NCI-H2196 treated with DMSO at 0.1 percent for 48 hours (cell line): ENCODE measurements around the gene RNF213.
A peak's percentile ranks its signal among the peaks of the same experiment; 100 is the strongest.
"Not testable (repeated sequence)": the region's sequence is repeated elsewhere in the genome, so short reads cannot be mapped to it uniquely, and the experiment has no call there.

Source experiments
- DNase-seq: peaks from one replicate; lab custom pipeline; 2025; ENCODE audit not compliant: unreplicated experiment; lab: John Stamatoyannopoulos, UW

The RNF213 gene

DNA sequence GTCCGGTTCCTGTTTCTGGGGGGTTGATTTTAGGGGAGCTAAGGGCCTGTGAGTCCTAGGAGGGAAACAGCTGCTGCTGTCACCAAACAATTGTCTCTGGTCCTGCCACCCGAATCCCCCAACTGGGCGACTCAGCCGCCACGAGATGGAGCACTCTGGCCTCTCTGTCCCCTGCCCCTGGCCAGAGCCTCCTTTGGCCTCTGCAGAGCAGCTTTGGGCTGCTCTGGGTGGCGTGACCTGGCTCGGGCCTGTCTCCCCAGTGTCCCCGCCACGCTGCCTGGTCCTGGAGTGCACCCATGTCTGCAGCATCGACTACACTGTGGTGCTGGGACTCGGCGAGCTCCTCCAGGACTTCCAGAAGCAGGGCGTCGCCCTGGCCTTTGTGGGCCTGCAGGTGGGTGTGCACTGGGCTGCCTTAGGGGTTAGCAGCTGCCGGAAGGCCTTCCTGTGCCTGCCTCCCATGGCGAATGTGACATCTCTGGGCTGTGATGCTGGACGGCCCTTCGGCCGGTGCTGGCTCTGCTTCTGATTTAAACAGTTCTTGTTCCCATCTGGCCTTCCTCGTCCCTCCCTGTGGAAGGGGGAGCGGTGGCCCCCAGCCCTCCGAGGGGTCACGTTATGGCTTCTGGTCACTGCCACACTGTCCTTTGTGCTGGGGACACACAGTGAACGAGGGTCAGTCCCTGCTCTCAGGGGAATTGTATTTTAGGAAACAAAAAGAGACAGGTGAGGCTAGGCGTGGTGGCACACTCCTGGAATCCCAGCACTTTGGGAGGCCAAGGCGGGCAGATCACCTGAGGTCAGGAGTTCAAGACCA, 11.6 kb upstream of the RNF213 start:
- DNase-seq: no peak

DNA sequence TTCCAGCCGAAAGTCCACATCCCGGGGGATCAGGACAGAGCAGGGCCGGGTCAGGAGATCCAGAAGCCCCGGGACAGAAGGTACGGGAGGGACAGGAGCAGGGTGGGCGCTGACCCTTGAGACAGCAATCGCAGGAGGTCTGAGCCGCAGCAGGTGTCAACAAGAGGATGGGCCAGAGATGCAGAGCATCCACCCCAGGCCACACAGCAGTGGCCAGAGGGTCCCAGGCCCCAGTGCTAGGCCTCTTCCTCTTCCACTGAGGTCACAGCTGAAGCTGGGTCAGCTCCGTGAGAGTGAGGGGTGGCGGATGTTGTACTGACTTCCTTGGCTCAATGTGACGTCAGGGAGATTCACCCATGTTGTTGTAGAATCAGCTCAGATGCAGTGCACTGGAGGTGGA, 8.7 kb upstream of the RNF213 start:
- no peak for DNase-seq

DNA sequence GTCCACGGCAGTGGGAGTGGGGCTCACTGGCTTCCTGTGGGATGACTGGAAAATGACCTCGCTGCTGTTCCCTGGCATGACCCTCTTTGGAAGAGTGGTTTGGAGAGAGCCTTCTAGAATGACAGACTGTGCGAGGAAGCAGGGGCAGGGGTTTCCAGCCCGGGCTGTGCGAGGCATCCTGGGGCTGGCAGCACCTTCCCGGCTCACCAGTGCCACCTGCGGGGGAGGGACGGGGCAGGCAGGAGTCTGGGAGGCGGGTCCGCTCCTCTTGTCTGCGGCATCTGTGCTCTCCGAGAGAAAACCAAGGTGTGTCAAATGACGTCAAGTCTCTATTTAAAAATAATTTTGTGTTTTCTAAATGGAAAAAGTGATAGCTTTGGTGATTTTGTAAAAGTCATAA, 7.8 kb upstream of the RNF213 start:
- peak; percentile 76 for DNase-seq

DNA sequence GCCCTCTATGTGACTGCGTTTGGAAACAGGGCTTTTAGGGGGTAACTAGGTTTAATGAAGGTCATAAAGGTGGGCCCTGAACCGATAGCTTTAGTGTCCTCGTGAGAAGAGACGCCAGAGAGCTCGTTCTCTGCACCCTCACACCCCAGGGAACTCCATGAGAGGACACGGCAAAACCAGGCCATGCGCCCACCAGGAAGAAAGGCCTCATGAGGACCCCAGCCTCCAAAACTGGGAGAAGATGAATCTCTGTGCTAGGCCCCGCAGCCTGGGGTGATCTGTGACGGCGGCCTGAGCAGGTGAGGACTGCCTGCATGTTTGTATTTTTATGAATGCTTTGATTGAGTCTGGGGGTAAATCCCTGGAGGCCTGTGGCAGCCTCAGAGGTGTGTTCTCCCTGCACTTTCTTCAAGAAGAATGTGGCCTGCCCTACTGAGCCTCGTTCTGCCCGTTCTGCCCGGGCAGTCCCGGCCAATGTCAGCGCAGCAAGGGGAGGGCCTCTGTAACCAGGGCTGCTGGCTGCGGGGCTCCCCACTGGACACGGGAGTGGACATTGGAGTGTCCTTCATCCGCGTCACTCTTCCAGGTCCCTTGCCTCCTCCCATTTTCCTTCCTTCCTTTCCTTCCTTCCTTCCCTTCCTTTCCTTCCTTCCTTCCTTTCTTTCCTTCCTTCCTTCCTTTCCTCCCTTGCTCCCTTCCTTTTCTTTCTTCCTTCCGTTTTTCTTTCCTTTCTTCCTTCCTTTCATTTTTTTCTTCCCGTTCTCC, 6.8 kb upstream of the RNF213 start:
- no peak for DNase-seq

DNA sequence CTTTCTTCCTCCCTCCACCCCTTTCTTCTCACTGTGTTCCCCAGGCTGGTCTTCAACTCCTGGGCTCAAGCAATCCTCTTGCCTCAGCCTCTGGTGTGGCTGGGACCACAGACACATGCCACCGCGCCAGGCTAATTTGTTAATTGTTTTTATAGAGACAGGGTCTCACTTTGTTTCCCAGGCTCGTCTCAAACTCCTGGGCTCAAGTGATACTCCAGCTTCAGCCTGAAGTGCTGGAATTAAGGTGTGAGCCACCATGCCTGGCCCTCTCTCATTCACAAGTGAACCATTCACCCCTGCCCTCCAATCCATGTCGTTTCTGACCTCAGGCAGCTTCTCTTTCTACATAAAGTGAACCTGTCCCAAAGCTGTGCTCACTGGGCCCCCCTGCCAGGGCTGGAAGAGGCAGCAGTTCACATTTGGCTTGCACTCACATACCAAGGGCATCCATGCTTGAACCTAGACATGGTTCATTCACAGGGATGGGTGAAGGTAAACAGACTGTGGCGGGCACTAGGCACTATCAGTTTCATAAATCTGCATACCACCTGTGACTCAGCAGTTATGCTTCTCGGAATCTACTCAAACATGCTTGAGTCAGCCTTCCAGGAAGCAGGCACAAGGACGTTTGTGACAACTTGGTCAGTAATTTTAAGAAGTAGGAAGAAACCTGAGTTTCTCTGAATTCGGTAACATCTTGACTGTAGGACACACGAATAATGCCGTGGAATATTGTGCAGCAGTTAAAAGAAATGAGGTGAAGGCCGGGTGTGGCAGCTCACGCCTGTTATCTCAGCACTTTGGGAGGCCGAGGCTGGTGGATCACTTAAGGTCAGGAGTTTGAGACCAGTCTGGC, 6.0 kb upstream of the RNF213 start:
- peak; percentile 96 for DNase-seq

DNA sequence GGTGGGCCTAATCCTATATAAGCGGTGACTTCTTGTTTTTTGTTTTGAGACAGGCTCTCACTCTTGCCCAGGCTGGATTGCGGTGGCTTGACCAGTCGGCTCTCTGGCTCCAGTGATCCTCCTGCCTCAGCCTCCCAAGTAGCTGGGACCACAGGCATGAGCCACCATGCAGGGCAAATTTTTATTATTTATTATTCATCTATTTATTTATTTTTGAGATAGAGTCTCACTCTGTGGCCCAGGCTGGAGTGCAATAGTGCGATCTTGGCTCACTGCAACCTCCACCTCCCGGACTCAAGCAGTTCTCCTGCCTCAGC, 4.7 kb upstream of the RNF213 start:
- DNase-seq: no peak

DNA sequence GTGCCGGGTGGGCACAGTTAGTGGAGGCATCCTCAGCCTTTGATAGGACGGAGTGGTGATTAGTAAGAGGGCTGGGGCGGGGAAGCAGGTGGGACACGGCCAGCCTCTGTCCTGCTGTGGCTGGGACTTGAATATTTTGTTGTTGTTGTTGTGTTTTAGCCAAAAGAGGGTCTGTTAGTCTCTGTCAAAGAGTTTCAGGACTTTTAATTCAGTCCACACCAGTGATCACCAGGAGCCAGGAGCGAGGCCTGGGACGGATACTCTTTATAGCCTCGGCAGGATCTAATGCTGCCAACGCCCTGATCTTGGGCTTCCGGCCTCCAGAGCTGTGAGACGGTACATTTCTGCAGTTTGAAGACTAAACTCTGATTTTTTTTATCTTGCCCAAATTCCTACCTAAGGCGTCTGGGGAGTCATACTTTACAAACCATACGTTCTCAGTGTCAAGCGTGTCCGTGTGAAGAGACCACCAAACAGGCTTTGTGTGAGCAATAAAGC, 2.9 kb upstream of the RNF213 start:
- DNase-seq: no peak

DNA sequence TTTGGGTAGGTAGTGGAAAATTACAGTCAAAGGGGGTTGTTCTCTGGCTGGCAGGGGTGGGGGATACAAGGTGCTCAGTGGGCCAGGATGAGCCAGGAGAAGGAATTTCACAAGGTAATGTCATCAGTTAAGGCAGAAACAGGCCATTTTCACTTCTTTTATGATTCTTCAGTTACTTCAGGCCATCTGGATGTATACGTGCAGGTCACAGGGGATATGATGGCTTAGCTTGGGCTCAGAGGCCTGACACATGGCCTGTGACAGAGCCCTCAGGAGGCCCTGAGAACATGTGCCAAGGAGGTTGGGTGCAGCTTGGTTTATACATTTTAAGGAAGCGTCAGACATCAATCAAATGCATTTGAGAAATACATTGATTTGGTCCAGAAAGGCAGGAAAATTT, 2.4 kb upstream of the RNF213 start:
- not testable (repeated sequence) for DNase-seq

DNA sequence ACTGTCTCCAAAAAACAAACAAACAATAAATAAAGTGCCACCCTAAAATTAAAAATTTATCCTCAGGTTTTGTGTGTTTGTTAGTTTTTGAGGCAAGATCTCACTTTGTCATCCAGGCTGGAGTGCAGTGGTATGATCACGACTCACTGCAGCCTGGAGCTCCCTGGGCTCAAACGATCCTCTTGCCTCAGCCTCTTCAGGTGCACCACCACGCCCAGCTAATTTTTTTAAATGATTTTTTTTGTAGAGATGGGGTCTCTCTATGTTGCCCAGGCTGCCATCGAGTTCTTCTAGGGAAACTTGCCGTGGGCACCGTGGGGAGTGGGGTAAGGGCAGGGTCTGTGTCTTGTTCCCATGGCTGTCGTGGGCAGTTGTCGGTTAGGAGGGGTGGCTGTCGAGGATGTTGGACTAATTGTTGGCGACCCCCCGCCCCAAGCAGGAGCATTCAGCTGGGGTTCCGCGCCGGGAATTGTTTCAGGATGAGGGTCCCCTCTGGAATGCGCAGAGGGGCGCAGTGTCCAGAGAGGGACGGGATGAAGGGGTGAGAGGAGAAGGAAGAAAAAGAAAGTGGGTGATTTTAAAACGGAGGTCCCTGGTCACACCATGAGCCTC, 1.1 kb upstream of the RNF213 start:
- DNase-seq: no peak

DNA sequence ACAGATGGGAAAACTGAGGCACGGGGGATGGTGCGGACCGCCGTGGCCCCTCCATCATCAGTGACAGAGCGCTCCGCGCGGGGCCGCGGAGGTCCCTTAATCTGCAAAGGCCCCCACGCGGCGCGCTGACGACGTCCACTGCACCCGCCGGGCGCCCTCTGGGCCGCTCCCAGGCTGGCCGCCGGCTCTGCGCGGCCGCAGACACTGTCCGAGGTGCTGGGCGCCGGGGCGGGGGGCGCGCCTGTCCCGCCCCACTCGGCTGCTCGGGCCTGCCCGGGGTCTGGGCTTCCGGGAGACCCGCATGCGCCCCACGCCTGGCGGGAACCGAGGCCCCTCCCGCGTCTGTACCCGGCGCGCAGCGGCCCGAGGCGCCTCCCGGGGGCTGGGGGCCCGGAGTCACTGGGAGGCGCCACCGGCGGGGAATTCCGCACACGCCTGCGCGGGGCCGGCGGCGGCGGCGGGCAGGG, 550 bp upstream of the RNF213 start:
- peak; percentile 75 for DNase-seq

DNA sequence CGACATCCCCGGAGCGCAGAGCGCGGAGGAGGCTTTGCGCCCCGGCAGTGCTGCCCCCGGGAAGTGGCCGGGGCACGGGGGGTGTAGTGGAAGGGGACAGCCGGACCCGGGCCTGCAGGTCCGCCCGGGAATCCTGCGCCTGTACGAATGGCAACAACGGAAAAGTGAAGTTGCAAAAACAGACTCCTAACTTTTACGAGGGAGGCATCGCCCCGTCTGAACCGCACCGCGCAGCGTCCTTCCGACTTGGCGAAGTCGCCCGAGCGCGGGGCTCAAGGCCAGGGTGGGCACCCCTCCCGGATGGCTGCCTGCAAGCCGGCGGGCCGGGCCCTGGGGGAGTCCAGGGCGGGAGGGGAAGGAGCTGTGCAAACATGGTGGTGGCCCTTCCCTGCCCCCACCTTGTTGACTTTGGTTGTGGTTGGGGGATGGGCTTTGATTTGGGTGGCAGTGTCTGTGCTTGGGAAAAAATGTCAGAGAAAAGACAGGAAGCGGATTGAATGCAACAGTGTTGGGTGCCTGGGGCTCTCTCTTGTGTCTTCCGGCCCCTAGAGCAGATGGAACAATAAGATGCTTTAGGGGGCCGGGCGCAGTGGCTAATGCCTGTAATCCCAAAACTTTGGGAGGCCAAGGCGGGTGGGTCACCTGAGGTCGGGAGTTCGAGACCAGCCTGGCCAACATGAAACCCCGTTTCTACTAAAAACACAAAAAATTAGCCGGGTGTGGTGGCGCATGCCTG, 675 bp downstream of the RNF213 start:
- DNase-seq: peak; percentile 84

DNA sequence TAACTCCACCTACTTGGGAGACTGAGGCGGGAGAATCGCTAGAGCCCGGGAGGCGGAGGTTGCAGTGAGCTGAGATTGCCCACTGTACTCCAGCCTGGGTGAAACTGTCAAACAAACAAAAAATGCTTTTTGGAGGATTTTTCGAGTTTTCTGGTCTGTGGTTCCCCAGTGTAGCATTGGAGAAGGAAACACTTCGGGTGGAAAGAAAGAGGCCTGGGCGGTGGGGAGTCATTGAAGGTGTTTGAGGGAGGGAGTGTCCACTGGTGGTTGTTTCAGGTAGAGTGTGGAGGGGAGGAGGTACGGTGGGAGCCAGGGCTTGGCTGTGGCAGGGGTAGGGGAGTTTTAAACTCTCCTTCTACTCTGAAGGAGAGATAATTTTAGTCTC, 1.2 kb downstream of the RNF213 start:
- DNase-seq: no peak

DNA sequence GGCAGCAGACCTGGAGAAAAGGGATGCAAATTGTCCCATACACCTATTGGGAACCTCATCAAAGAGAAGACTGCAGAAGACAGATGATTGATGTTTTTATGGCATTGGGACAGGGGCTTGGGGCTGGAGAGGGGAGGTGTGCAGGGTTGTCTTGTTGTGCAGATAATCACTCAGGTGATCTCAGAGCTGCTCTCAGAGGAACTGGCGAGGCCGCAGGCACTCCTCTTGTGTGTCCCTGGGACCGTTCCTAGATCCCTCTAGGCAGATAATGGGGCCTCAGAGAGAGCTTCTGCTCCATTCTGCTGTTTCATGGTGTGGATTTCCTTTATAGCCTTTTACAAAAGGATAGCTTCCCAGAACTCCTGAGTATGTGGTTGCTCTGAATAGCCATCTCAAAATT, 1.6 kb downstream of the RNF213 start:
- peak; percentile 25 for DNase-seq

DNA sequence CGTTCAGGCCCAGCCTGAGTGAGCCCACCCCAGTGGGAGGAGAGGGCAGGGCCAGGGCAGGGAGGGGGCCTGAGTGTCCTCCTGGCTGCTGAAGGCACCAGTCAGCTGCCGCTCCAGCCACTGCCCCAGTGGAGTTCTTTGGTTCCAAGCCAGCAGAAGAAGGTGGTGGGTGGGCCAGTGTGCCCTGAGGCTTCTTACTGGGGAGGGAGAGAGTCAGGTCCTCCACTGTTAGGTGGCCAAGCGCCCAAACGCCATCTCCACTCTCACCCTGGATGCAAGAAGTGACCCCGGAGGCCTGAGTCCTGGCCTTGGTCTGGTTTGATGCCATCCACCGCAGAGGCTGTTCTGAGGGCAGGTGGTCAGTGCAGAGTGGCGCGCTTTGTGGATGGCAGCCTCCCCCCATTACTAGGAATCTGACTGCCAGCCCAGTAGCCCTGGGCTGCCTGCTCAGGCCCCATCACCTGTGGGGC, 2.2 kb downstream of the RNF213 start:
- DNase-seq: no peak

DNA sequence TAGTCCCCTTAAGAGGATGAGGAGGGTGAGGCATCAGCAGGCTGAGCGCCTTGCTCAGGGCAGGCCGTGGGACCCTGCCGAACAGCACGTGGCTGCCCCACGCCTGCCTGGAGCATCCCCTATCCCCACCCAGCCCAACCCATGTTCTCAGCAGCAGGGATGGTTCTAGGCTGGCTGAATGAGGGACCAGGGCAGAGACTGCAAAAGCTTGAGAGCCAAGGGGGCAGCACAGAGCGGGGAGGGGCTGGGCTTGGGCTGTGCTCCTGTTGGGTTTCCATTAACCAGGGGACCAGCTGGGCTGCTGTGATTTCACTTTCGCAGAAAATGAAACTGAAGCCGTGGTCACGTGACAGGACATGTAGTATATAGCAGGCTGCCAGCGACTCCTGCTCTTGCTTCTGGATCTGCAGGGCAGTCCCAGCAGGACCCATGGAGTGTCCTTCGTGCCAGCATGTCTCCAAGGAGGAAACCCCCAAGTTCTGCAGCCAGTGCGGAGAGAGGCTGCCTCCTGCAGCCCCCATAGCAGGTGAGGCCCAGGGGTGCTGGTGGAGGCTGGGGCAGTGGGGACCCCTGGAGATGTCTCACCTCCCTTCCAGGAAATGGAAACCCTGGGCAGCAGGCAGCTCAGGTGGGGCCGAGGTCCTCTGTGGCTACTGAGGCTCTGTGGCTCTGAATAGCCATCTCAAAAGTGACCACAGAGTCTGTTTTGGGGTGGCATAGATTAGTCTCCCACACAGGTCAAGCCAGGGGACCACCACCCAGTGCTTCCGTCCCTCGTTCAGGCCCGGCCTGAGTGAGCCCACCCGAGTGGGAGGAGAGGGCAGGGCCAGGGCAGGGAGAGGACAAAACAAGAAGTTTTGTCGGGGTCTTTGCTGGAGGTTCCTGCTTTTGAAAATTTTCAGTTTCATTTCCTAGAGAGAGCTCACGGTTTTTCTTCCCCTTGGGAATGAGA, 2.9 kb downstream of the RNF213 start:
- peak; percentile 95 for DNase-seq

DNA sequence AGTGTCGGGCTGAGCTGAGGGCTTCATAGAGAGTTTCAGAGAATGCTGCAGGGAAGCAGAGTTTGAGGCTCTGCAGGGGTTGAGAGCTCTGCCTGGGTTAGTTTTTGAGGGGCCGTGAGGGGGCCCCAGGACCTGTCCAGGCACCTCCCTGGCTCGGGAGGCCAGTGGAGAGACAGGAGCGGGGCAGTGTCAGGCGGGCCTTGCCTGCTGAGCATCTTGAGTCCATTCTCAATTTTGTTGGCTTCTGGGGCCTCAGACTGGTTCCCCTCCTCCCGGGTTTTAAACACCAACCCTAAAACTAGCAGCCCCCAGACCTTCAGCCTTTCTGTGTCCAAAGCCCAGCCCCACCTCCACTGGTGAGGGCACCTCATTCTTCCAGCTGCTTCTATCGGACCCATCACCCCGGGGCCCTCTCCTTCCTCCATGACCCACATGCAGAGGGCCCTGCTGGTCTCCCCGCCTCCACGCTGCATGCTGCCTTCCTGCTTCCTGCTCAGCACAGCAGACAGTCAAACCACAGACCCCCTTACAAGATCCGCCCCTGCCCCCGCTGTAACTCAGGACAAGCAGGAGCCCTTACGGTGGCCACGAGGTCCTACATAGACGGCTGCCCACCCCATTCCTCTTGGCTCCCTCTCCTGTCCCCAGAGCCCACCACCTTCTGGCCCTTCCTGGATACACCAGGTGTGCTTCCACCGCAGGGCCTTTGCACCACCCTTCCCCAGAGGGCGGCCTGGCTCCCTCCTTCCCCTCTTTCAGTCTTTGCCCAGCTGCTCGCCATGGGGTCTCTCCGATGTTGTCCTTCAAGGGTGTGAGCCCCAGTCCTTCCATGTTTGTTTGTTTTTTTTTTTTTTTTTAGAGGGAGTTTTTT, 3.8 kb downstream of the RNF213 start:
- DNase-seq: no peak

DNA sequence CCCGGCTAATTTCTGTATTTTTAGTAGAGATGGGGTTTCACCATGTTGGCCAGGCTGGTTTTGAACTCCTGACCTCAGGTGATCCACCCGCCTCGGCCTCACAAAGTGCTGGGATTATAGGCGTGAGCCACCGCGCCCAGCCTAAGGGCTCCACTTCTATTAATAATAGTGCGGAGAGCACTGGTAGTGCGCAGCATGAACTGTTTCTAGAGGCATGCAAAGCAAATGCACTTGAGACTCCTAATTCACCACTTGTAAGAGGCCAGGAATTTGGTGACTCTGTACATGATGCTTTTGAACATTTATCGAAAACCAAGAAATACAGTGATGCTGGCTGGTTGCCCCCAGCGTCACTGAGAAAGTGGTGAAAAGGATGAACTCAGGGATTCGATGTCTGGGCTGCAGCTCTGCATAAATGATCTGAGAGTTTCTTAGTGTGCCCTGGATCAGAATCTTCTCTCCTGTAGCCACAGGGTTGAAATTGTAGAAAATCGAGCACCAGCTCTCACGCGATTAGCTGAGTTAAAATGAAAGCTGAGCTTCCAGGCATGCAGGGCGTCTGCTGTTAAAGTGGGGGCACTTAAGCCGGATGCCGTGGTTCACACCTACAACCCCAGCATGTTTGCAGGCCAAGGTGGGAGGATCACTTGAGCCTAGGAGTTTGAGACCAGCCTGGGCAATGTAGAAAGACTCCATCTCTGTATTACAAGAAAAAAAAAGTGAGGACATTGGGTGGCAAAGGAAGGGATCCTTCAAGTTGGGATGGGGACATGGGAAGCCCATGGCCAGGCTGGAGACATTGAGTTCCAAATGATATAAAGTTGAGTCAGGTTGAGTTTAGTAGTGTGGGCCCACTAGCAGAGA, 4.8 kb downstream of the RNF213 start:
- no peak for DNase-seq
